Prostate gland (tissue), 2 donors: ENCODE data around the gene LIPC. TPM values are rescaled to one million over a fixed set of nuclear protein-coding genes. Genes with fewer than 3 reads are reported as not detected.

Experiments
- DNase-seq: peaks from one replicate; pipeline ENCODE4 v3.0.0-alpha.2; 2019; ENCODE audit warnings: low spot score
- H3K27ac ChIP-seq, 2 donors: fragments of 200-600 bp; sonication (generic); 2 replicates each; pipeline ENCODE4 v1.5.1; 2017 to 2019
- H3K27me3 ChIP-seq: fragments of 200-600 bp; sonication (generic); replicated peaks from 2 replicates; pipeline ENCODE4 v1.5.1; 2019; ENCODE audit not compliant: insufficient read depth
- H3K36me3 ChIP-seq, 2 donors: fragments of 200-600 bp; sonication (generic); 1 replicate in 1 of 2; 2 replicates in 1 of 2; pipeline versions ENCODE4 v1.5.1 to v1.8.1; 2017 to 2019
- H3K4me1 ChIP-seq: fragments of 200-600 bp; sonication (generic); replicated peaks from 2 replicates; pipeline ENCODE4 v1.5.1; 2019
- H3K4me3 ChIP-seq, 2 donors: fragments of 200-600 bp; sonication (generic); 2 replicates each; pipeline ENCODE4 v1.5.1; 2017 to 2019
- H3K9me3 ChIP-seq: fragments of 200-600 bp; sonication (generic); 2 replicates; pipeline ENCODE4 v1.5.1; 2017
- POLR2A ChIP-seq: fragments of 450-650 bp; IDR thresholded peaks from one replicate; pipeline ENCODE4 v1.6.1; 2016; ENCODE audit warnings: antibody characterized with exemption, mild to moderate bottlenecking
- POLR2AphosphoS5 ChIP-seq: sonication (generic); formaldehyde crosslinking; IDR thresholded peaks from one replicate; pipeline ENCODE4 v1.6.1; 2017; ENCODE audit warnings: antibody characterized with exemption
- WGBS: methylation state at CpG from one replicate; pipeline ENCODE4 v1.1.5; 2018; 5-methylcytosine and 5-hydroxymethylcytosine counted together
- intact Hi-C: fragments of 100-400 bp; cut with DNase I; formaldehyde crosslinking; loops from one replicate; pipeline ENCODE4 v1.14.2; 2022
- total RNA-seq, 2 donors: library from RNA; depleted of rRNA; stranded (reverse); fragments of >200 nt; gene quantifications; one replicate each; pipeline ENCODE4 v1.1.0, GENCODE V29; 2016
- TF ChIP-seq, protein P1 (sequence below), 4 experiments: fragments of 200-600 bp in 2 of 4; fragments of 450-650 bp in 2 of 4; sonication (generic) in 2 of 4; IDR thresholded peaks; 1 replicate in 3 of 4; 2 replicates in 1 of 4; pipeline ENCODE4 v1.5.1; 2016 to 2019; ENCODE audit warnings: antibody characterized with exemption in 4 of 4, mild to moderate bottlenecking in 2 of 4, moderate library complexity in 2 of 4

Gene LIPC
- total RNA-seq, 2 donors from 2014 or later, result 0.14 TPM; not detected in 1

DNA sequence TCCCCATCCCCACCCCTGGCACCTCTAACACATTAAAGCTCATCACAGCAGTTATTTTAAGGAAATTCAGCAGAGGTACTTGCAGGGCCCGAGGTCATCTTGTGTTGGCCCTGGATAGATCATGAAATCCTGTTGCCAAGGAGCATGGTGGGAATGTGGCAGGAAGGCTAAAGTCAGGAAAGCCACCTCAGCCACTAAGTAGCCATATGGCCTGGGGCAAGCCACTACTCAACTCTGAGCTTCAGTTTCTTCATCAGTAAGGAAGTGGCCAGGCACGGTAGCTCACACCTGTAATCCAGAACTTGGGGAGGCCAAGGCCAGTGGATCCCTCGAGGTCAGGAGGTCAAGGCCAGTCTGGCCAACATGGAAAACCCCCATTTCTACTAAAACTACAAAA lies 55.9 kb downstream of the LIPC start:
- DNase-seq, result no peak
- H3K4me3 ChIP-seq, result no peak overlapping the region
- H3K36me3 ChIP-seq, result no peaks in the 10 kb centered on the region
- H3K9me3 ChIP-seq, result no peaks in the 10 kb centered on the region
- H3K27ac ChIP-seq, result no peak overlapping the region
- no peaks in the 10 kb centered on the region for H3K4me1 ChIP-seq
- WGBS, result 73% methylated on average over 3 of the region's 3 CpGs
- intact Hi-C loops, result loop anchor here (10.0 kb wide), 1 partner anchor 73 kb away; no protein-coding TSS in a partner anchor
- H3K27me3 ChIP-seq, result no peaks in the 10 kb centered on the region
- TF ChIP-seq, protein P1, sequence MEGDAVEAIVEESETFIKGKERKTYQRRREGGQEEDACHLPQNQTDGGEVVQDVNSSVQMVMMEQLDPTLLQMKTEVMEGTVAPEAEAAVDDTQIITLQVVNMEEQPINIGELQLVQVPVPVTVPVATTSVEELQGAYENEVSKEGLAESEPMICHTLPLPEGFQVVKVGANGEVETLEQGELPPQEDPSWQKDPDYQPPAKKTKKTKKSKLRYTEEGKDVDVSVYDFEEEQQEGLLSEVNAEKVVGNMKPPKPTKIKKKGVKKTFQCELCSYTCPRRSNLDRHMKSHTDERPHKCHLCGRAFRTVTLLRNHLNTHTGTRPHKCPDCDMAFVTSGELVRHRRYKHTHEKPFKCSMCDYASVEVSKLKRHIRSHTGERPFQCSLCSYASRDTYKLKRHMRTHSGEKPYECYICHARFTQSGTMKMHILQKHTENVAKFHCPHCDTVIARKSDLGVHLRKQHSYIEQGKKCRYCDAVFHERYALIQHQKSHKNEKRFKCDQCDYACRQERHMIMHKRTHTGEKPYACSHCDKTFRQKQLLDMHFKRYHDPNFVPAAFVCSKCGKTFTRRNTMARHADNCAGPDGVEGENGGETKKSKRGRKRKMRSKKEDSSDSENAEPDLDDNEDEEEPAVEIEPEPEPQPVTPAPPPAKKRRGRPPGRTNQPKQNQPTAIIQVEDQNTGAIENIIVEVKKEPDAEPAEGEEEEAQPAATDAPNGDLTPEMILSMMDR (IDR thresholded peaks at IDR 0.05), result no peak
- TF ChIP-seq POLR2AphosphoS5 (no peak), POLR2A (no peak)

DNA sequence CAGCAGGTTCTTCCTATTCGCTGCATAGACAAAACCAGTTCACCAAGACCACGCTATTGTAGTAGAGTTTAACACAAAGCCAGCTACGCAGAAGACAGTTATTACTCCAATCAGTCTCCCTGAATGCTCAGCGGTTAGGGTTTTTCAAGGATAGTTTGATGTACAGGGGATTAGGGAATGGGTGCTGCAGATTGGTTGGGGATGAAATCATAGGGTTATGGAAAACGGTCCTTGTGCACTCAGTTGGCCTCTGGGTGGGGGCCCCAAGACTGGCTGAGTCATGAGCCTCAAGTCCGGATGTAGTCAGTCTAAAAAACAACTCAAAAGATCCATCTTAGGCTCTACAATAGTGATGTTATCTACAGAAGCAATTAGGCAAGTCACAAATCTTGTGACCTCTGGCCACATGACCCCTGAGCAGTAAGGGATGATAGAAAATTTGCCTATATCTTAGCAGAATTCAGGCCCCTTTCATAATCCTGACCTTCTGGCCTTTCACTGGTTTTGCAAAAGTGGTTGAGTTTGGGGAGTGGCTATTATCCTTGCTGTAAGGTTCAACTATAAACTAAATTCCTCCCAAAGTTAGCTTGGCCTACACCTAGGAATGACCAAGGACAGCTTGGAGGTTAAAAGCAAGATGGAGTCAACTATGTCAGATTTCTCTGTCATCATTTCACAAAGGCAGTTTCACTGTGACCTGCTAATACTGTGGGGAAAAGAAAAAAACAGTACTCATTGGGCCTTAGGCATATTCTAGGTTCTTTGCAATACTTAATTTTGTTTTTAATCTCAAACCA lies 57.7 kb downstream of the LIPC start:
- no peaks in the 10 kb centered on the region for H3K27me3 ChIP-seq
- H3K4me3 ChIP-seq, result no peak overlapping the region
- H3K4me1 ChIP-seq, result no peaks in the 10 kb centered on the region
- H3K27ac ChIP-seq, result no peak overlapping the region
- H3K36me3 ChIP-seq, result no peaks in the 10 kb centered on the region
- WGBS, result 94% methylated on average over 6 of the region's 6 CpGs
- TF ChIP-seq POLR2A, result no peak
- TF ChIP-seq POLR2AphosphoS5, result no peak
- TF ChIP-seq, protein P1 (IDR thresholded peaks at IDR 0.05), result no peak
- no peaks in the 10 kb centered on the region for H3K9me3 ChIP-seq
- intact Hi-C loops, result loop anchor here (10.0 kb wide), 1 partner anchor 75 kb away; no protein-coding TSS in a partner anchor
- DNase-seq, result no peak

DNA sequence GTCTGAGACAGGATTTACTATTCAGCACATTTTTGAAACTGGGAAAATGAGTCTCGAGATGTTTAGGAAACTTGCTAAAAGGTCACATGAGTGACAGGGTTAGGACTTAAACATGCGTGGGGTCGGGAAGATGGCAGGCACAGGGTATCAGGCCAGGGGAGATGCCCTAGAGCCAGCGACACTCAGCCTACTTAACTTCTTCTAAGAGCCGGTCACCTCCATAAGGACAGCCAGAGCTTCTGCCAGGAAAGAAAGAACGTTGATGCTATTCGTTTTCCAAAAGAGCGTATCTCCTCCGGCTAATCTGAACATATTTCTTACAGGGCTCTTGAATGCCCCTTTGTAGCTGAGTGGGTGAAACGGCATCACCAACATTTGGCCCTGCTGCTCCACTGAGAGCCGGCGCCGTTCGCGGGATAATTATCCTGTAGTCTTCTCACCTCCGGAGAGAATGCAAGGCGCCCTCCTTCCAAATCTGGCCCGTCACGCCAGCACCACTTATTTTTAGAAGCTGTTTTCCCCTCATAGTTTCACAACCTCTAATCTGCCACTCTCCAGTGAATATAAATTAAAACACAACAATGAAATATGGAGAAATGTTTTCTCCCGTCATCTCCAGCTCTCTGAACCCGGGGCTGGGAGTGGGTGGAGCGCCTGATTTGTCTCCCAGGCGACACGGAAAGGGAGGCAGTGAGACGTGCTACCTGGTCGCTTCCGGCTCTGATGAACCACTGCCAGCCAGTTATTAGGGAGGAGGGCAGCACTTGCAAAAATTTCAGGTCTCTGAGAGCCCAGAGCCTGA lies 58.5 kb downstream of the LIPC start:
- DNase-seq, result no peak
- 83% methylated on average over 27 of the region's 27 CpGs for WGBS
- H3K27ac ChIP-seq, result no peak overlapping the region
- no peaks in the 10 kb centered on the region for H3K9me3 ChIP-seq
- intact Hi-C loops, result no loop called here
- H3K4me3 ChIP-seq, result no peak overlapping the region
- H3K27me3 ChIP-seq, result no peaks in the 10 kb centered on the region
- TF ChIP-seq POLR2A (no peak), POLR2AphosphoS5 (no peak)
- TF ChIP-seq, protein P1 (IDR thresholded peaks at IDR 0.05), result no peak
- no peaks in the 10 kb centered on the region for H3K4me1 ChIP-seq
- no peaks in the 10 kb centered on the region for H3K36me3 ChIP-seq

DNA sequence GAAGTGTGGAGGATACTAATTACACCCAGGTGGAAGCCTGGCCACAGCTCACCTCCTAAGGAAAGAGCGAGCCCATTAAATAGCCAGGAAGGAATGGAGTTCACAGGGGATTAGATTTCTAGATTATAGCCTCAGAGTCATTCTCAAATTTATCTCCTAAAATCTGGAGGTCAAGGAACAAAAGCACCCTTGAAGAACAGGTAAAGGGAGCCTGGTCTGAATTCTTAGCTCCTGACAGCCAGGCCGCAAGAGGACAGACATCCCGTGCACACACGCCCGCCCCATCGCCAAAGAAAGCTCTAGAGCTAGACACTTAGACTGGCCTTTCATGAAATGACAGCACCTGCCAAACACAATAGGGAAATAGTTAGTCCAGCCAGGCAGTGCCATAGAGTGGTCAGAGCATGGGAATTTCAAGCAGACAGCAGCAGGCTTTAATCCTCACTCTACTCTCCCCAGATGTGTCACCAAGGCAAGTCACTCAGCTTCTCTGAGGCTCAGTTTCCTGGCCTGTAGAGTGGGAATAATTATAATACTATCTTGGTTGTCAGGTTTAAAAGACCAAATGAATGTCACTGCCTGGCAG lies 59.2 kb downstream of the LIPC start:
- Histone ChIP-seq H3K4me3 (no peak overlapping the region), H3K9me3 (no peaks in the 10 kb centered on the region), H3K36me3 (no peaks in the 10 kb centered on the region), H3K27me3 (no peaks in the 10 kb centered on the region), H3K4me1 (no peaks in the 10 kb centered on the region), H3K27ac (no peak overlapping the region)
- WGBS, result 83% methylated on average over 6 of the region's 6 CpGs
- TF ChIP-seq POLR2AphosphoS5 (no peak), POLR2A (no peak)
- TF ChIP-seq, protein P1 (IDR thresholded peaks at IDR 0.05), result no peak
- intact Hi-C loops, result no loop called here
- DNase-seq, result no peak
